ENCODE results near the gene KIAA0825.

GRCh38 chr5:94240993-94241651 is 377.3 kb downstream of the KIAA0825 start:
- TF ChIP-seq MXI1 (conservative IDR thresholded peaks at IDR 0.05; ENCODE audit: poor library complexity, severe bottlenecking) = no peak
- TF ChIP-seq EZH2 (IDR thresholded peaks at IDR 0.05; ENCODE audit: borderline replicate concordance, insufficient read depth, low read length, poor library complexity, severe bottlenecking) = no peak
- no peak for TF ChIP-seq CTCF (IDR thresholded peaks at IDR 0.05; ENCODE audit: poor library complexity, severe bottlenecking)
- TF ChIP-seq POLR2AphosphoS5 (IDR thresholded peaks at IDR 0.05) = no peak
